GM11168 (cell line): ENCODE results near the gene SORCS1.
"Not testable (repeated sequence)": the region's sequence is repeated elsewhere in the genome, so short reads cannot be mapped to it uniquely, and the experiment has no call there.

ENCODE experiments used
- in situ Hi-C: fragments of 300-500 bp; cut with MboI; formaldehyde crosslinking; loops from one replicate; pipeline ENCODE4 v1.12.0; 2022; ENCODE audit warnings: low sequenced_read_pairs; ENCODE audit not compliant: unreplicated experiment

SORCS1 gene

GRCh38 chr10:107056182-107056581 is 108.3 kb downstream of the SORCS1 start:
- in situ Hi-C loops, result no loop called here

DNA sequence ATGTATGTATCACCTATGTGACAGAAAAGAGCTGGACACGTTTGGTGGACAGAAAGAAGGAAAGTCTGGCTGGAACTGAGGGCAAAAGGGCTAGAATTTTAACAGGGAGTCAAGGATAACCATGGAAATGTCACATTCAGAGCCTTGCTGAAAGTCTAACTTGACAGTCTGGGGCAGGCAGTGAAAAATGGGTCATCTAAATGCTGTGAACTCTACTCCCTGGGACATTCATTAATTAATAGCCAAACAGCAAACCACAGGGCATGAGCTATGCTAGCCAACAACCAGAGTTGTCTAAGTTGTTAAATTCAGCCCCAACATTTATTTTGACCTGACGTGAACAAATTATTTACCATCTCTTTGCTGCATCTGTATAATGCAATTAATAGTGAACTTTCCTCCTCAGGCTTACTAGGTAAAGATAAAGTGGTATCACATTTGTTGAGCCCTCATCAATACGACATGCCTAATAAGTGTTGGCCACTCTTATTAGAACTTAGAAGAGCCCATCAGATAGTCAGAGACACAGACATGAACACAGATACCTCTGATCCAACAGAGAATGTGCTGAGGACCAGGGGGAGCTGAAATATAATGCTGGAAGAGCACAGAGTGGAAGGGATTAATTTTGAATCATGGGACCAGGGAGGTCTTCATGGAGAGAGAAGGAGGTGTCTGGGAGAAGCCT is 109.9 kb downstream of the SORCS1 start:
- in situ Hi-C loops, result no loop called here

DNA sequence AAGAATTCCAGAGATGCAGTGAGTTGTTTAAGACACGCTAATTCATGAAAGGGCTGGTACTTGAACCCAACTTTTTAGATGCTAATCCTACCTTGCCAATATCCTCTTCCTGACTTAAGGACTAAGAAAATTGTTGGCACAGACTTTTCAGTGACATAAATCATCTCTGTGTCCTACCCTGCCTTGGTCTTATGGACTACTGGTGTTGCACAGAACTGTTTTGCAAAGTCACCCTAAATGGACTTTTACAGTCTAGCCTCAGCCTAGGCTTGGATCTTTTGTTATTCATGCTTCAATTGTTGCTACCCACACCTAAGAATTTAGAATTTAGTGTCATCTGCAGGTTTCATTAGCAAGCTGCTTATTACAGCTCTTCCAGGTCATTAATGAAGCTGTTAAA is 112.7 kb downstream of the SORCS1 start:
- in situ Hi-C loops, result no loop called here

GRCh38 chr10:107043461-107043860 is 121.0 kb downstream of the SORCS1 start:
- in situ Hi-C loops, result no loop called here

DNA sequence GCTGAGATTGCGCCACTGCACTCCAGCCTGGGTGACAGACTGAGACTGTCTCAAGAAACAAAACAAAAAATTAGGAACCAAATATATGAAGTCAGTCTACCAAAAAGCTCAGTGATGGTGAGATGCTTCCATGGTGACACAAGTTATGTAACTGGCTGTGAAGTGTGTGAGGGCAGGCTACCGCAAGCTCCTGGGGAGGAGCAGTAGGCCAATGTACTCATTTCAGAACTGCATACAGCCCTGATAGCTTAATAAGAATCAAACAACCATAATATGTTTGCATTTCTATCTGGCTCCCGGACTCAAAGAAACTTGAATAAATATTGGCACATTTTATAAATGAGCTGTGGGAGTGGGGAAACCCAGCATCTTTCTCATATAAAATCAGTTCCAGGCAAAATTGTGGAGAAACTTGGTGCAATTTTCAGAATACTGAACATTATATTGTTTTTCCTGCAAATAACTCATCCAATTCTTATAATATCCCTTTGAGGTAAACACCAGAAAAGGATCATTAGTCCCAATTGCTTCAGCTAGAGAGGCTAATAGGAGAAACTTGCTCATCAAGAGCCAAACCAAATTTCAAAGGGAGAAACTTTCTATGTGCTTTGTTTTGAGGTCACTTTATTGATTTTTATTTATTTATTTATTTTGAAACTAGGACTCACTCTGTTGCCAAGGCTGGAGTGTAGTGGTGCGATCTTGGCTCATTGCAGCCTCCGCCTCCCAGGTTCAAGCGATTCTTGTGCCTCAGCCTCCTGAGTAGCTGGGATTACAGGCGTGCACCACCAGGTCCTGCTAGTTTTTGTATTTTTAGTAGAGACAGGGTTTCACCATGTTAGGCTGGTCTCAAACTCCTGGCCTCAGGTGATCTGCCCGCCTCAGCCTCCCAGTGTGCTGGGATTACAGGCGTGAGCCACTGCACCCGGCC is 127.0 kb downstream of the SORCS1 start:
- in situ Hi-C loops, result no loop called here

DNA sequence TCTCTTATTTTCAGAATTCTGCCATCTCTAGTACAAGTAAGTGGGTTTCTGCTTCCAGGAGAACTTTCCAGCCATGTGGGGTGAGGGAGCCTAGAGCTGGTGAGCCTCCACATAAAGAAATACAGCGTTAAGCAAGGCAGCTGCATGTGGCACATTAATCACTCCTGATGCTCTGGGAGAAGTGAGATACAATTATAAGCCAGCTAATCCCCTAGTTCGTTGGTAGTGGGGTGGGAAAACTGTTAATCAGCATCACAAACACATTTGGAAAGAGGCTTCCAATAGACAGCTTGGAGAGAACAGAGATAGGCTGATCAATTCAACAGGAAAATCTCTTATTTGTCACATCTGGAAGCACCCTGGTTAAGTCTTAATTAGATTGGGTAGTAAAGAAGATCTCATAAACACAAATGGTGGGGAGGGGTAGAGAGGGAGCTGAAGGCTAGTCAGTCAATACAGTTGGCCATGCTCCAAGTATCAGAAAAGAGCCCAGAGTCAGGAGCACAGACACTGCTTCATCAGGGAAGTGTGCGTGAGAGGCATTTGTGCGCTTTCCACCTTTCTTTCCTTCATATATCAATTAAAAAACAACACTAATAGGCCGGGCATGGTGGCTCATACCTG is 130.6 kb downstream of the SORCS1 start:
- in situ Hi-C loops, result no loop called here

GRCh38 chr10:107032700-107033401 is 131.7 kb downstream of the SORCS1 start:
- in situ Hi-C loops, result no loop called here

DNA sequence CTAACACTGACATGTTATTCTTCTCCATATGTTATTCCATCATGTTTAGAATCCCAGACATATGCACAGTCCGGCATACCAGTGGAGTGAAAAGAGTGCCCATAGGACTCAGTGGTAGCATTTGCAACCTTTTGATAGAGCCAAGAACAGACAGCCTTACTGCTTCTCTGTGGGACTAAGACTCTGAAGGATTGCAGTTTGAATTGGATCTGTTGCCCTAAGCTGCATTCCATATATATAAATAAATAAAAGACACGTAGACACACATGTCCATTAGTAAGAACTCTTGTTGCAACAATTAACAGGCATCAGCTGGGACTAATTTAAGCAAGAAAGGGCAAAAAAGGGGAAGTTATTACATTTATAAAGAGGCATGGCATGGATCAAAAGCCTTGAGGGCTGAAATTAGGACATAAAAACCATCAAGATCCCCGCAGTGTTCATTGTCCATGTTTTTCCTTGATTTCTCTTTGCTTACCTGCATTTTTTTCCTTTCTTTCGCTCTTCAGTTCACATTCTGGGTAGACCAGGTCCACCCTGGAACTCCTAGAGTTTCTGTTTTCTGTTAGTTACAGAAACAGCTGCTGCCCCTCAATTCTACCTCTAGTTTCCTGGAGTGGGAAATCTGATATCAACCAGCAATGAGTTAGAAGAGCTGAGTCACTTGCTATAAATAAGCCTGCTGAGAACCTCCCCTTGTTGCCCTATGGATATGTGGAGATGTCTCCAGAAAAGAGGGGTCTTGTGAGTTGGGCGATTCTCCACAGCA is 132.4 kb downstream of the SORCS1 start:
- in situ Hi-C loops, result no loop called here

DNA sequence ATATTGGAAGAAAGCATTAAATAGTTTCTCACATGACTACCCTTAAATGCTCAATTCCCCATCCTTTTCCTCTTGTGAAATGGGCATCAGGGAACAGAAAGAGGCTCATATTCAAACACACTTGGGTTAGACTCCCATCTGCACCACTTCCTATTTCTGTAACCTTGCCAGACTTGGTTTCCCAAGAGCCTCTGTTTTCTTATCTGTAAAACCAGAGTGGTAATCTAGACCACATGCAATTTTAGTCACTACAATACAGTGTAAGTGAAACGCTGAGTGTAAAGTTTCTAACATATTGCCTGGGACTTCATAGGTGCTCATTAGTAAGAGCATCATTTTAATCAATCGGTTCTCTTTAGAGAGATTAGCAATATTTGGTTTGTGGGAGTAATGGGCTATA is 136.3 kb downstream of the SORCS1 start:
- in situ Hi-C loops, result no loop called here

- in situ Hi-C loops, result no loop called here
Observed at GRCh38 chr10:107025676-107026075, 138.8 kb downstream of the SORCS1 start.

DNA sequence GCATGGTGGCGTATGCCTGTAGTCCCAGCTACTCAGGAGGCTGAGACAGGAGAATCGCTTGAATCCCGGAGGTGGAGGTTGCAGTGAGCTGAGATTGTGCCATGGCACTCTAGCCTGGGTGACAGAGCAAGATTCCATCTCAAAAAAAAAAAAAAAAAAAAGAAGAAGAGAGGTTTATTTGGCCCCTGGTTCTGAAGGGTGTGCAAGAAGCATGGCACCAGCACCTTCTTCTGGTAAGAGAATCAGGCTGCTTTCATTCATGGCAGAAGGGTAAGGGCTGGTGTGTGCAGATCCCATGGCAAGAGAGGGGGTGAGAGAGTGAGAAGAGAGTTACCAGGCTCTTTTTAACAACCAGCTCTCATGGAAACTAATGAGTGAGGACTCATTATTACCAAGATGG is 140.5 kb downstream of the SORCS1 start:
- in situ Hi-C loops, result not testable (repeated sequence)

- in situ Hi-C loops, result no loop called here
Observed at GRCh38 chr10:107022600-107023354, 141.7 kb downstream of the SORCS1 start.

GRCh38 chr10:107019154-107019553 is 145.4 kb downstream of the SORCS1 start:
- in situ Hi-C loops, result no loop called here

DNA sequence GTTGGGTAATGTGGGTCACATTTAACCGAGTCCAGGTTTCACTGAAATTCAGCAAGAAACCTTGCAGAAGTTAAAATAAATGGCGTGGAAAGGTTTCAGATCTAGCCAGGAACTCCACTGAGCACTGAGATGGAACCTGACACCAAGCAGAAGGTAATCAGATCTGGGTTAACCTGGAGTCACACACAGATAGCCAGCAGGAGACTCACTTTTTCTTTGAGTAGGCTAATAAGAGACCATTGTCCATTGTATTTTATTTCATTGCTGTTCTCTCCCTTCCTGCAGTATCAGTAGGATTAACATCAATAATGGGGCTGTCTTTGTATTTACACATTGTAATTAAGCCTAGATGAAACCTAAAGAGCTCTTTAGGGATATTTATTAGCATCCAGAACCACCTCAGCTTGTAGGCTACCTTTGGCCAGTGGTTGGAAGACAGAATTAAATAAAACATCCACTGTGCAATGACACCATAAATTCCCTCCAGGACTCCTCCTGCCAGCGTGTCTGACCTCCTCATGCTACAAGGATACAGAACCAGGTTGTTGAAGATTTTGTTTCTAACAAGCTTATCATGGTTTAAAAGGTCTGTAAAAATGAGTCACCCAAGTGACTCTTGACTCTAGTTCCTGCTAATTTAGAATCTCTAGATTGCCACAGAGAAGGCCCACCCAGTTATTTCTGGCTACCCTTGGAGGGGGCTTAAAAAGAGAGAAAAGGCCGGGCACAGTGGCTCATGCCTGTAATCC is 151.1 kb downstream of the SORCS1 start:
- in situ Hi-C loops, result no loop called here

DNA sequence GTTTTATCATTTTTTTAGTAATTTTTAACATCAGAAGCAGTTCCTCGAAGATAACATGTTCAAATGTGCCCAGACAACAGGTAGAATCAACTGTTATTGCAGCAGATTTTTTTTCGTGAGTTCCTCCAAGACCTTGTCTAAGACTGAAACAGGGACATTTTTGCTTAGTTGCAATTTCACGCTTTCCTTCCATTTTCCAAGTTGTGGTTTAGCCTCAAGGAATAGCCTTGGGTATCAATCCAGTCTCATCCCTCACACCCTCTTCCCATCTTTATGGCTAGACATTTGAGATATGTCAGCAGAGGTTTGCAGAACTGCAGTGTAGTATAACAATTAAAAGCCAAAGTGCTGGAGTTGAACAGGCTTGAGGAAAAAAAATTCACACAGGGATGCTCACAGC is 152.5 kb downstream of the SORCS1 start:
- in situ Hi-C loops, result no loop called here

- in situ Hi-C loops, result no loop called here
Observed at GRCh38 chr10:107011105-107011504, 153.4 kb downstream of the SORCS1 start.

- in situ Hi-C loops, result no loop called here
Observed at GRCh38 chr10:107010531-107010930, 154.0 kb downstream of the SORCS1 start.

DNA sequence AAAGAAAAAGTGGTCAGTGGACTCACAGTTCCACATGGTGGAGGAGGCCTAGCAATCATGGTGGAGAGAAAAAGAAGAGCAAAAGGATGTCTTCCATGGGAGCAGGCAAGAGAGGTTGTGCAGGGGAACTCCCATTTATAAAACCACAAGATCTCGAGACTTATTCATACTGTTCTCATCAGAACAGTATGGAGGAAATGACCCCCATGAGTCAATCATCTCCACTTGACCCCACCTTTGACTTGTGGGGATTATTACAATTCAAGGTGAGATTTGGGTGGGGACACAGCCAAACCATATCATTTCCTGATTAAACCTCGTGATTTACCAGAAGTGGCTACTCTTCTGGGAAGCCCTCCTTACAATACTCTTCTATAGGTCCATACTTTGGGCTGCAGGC is 160.1 kb downstream of the SORCS1 start:
- in situ Hi-C loops, result no loop called here
